Measurements from ENCODE around the gene MBD1.

The MBD1 gene

DNA sequence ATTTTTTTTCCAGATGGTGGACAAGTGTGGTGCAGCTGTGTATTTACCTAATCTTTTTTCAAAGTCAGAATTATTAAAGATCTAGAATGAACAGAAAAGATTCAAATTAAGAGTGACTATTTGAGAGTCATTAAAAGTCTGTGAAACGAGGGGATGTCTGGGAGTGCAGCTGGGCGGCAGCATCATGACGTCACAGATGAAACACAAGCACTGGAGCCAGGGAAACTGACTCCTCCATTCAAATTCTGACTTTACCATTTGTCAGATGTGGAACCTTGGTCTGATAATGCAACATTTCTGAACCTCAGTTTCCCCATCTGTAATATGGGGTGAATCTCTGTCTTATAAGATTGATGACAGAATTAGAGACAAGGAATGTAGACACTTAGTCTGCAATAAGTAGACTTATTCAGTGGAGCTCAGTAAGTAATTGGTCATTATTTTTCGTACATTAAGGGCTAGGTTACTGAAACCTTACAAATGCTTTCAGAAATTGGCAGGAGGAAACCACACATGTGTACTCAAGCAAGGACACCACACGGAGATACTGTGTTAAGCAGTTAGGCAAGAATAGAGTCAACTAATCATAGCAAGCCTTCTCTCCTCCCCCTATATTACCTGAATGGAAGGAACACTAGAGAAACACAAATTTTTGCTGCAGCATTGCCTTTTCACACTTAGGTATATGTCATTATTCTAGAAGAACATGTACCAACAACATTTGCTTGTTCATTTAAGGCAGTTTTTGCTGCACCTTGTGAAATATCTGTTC, 34.0 kb upstream of the MBD1 start:
- Histone ChIP-seq H4K20me1 (ENCODE audit: insufficient read depth, low read length) (no peaks in the 10 kb centered on the region), H3K79me2 (ENCODE audit: low read length) (no peaks in the 10 kb centered on the region), H3K27ac (ENCODE audit: low read length) (peak overlapping the region; percentile 55), H3K27me3 (ENCODE audit: low read depth, low read length) (peaks cover 8% of the 10 kb centered on the region; the same call in 1 of the 2 replicates), H2AFZ (ENCODE audit: low read depth, low read length) (peak overlapping the region; percentile 23), H3K9ac (ENCODE audit: low read length) (peak overlapping the region; percentile 10), H3K36me3 (replicated peaks; ENCODE audit: low read depth, low read length) (no peaks in the 10 kb centered on the region), H3K4me3 (ENCODE audit: low read length) (peak overlapping the region; percentile 45), H3K4me2 (ENCODE audit: low read length) (peak overlapping the region; percentile 68), H3K4me1 (ENCODE audit: low read length) (peaks cover 72% of the 10 kb centered on the region), H3K9me3 (ENCODE audit: insufficient read depth, low read length) (no peaks in the 10 kb centered on the region)
- TF ChIP-seq, protein P1, sequence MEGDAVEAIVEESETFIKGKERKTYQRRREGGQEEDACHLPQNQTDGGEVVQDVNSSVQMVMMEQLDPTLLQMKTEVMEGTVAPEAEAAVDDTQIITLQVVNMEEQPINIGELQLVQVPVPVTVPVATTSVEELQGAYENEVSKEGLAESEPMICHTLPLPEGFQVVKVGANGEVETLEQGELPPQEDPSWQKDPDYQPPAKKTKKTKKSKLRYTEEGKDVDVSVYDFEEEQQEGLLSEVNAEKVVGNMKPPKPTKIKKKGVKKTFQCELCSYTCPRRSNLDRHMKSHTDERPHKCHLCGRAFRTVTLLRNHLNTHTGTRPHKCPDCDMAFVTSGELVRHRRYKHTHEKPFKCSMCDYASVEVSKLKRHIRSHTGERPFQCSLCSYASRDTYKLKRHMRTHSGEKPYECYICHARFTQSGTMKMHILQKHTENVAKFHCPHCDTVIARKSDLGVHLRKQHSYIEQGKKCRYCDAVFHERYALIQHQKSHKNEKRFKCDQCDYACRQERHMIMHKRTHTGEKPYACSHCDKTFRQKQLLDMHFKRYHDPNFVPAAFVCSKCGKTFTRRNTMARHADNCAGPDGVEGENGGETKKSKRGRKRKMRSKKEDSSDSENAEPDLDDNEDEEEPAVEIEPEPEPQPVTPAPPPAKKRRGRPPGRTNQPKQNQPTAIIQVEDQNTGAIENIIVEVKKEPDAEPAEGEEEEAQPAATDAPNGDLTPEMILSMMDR (IDR thresholded peaks at IDR 0.05; ENCODE audit: low read depth, low read length), result no peak
- TF ChIP-seq EZH2phosphoT487 (IDR thresholded peaks at IDR 0.05; ENCODE audit: low read depth), result no peak

DNA sequence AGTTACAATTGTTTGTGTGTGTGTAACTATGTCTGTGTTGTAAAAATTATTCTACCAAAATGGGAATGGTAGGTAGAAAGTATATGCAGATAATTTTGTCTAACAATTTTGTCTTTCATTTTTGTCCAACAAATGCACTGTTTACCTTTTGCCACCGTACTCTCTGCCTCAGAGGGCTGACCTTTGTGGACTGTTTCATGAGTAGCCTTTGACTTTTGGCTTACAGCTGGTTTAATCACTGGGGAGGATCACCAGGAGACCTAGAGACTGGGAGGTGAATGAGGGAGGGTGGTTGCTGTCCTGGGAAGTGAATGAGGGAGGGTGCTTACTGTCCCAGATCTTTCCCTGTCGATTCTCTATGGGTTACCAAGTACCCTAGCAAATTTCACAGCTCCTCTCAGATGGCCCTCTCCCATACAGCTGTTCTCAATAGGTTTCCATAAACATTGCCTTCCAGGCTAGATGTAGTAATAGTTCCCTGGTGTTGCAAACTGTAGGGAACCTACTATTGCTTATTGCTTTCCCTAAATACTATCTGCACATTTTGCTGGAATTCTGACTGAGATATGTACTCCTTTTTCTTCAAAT, 32.6 kb upstream of the MBD1 start:
- Histone ChIP-seq H3K4me2 (ENCODE audit: low read length) (peak overlapping the region; percentile 68; the same call in 1 of the 2 replicates), H3K79me2 (ENCODE audit: low read length) (no peaks in the 10 kb centered on the region), H3K4me3 (ENCODE audit: low read length) (no peak overlapping the region), H3K9me3 (ENCODE audit: insufficient read depth, low read length) (no peaks in the 10 kb centered on the region), H2AFZ (ENCODE audit: low read depth, low read length) (peak overlapping the region; percentile 16; the same call in 1 of the 2 replicates), H4K20me1 (ENCODE audit: insufficient read depth, low read length) (no peaks in the 10 kb centered on the region), H3K36me3 (replicated peaks; ENCODE audit: low read depth, low read length) (no peaks in the 10 kb centered on the region), H3K4me1 (ENCODE audit: low read length) (peaks cover 69% of the 10 kb centered on the region), H3K27ac (ENCODE audit: low read length) (peak overlapping the region; percentile 84), H3K9ac (ENCODE audit: low read length) (no peak overlapping the region), H3K27me3 (ENCODE audit: low read depth, low read length) (no peaks in the 10 kb centered on the region)
- no peak for TF ChIP-seq EZH2phosphoT487 (IDR thresholded peaks at IDR 0.05; ENCODE audit: low read depth)
- TF ChIP-seq, protein P1 (IDR thresholded peaks at IDR 0.05; ENCODE audit: low read depth, low read length), result no peak

DNA sequence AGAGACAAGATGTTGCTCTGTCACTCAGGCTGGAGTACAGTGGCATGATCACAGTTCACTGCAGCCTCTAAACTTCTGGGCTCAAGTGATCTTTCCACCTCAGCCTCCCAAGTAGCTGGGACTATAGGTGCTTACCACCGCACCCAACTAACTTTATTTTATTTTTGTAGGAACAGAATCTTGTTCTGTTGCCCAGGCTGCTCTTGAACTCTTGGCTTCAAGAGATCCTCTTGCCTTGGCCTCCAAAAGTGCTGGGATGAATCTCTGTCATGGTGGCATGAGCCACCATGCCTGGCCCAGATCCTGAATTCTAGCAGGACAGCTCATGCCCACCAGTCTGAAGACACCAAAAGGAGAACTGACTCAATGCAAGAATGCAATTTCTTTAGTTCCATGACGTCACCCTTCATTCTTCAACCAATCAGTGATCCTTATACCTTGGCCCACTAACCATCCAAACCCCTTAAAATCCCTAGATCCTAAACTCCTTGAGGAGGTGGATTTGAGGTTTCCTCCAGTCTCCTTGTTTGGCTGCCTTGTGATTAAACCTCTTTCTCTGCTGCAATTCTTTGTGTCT, 31.8 kb upstream of the MBD1 start:
- no peaks in the 10 kb centered on the region for H3K79me2 ChIP-seq (ENCODE audit: low read length)
- peak overlapping the region; percentile 53 for H3K9ac ChIP-seq (ENCODE audit: low read length)
- H2AFZ ChIP-seq (ENCODE audit: low read depth, low read length), result peak overlapping the region; percentile 24; the same call in 1 of the 2 replicates
- H3K9me3 ChIP-seq (ENCODE audit: insufficient read depth, low read length), result no peaks in the 10 kb centered on the region
- H3K27me3 ChIP-seq (ENCODE audit: low read depth, low read length), result no peaks in the 10 kb centered on the region
- H3K4me1 ChIP-seq (ENCODE audit: low read length), result peaks cover 77% of the 10 kb centered on the region
- TF ChIP-seq EZH2phosphoT487 (IDR thresholded peaks at IDR 0.05; ENCODE audit: low read depth), result no peak
- TF ChIP-seq, protein P1 (IDR thresholded peaks at IDR 0.05; ENCODE audit: low read depth, low read length), result no peak
- H3K4me3 ChIP-seq (ENCODE audit: low read length), result peak overlapping the region; percentile 40
- H4K20me1 ChIP-seq (ENCODE audit: insufficient read depth, low read length), result no peaks in the 10 kb centered on the region
- no peaks in the 10 kb centered on the region for H3K36me3 ChIP-seq (replicated peaks; ENCODE audit: low read depth, low read length)
- H3K27ac ChIP-seq (ENCODE audit: low read length), result peak overlapping the region; percentile 84
- peak overlapping the region; percentile 57 for H3K4me2 ChIP-seq (ENCODE audit: low read length)
